ENCODE data around the gene CYCS.

- TF ChIP-seq EZH2 (IDR thresholded peaks at IDR 0.05; ENCODE audit: low read depth) (no peak), CTCF (conservative IDR thresholded peaks at IDR 0.05) (no peak)
Measured at GRCh38 chr7:25132430-25132829, 7.4 kb upstream of the CYCS start.

Measured in PC-9 (cell line).